HG03175 (cell line): Measurements from ENCODE around the gene RGS7.

Experiments used
- ATAC-seq: cut with Tn5 transposase; IDR thresholded peaks from one replicate; pipeline ENCODE4 v1.9.1; 2021; ENCODE audit warnings: mild to moderate bottlenecking, moderate library complexity; ENCODE audit not compliant: unreplicated experiment

The RGS7 gene

GRCh38 chr1:240866724-240867123 is 490.3 kb downstream of the RGS7 start:
- no peak for ATAC-seq

- ATAC-seq = no peak
Measured at GRCh38 chr1:240860023-240860422, 497.0 kb downstream of the RGS7 start.

- no peak for ATAC-seq
Measured at GRCh38 chr1:240854367-240854766, 502.6 kb downstream of the RGS7 start.

- no peak for ATAC-seq
Measured at GRCh38 chr1:240847325-240847724, 509.7 kb downstream of the RGS7 start.

- no peak for ATAC-seq
Measured at GRCh38 chr1:240844486-240844885, 512.5 kb downstream of the RGS7 start.

- no peak for ATAC-seq
Measured at GRCh38 chr1:240843798-240844197, 513.2 kb downstream of the RGS7 start.

- ATAC-seq = no peak
Measured at GRCh38 chr1:240836271-240836670, 520.7 kb downstream of the RGS7 start.

GRCh38 chr1:240835291-240835690 is 521.7 kb downstream of the RGS7 start:
- ATAC-seq = no peak

- ATAC-seq = no peak
Measured at GRCh38 chr1:240833075-240833474, 523.9 kb downstream of the RGS7 start.

GRCh38 chr1:240831922-240832321 is 525.1 kb downstream of the RGS7 start:
- ATAC-seq = no peak

- no peak for ATAC-seq
Measured at GRCh38 chr1:240831191-240831631, 525.8 kb downstream of the RGS7 start.

GRCh38 chr1:240829487-240829886 is 527.5 kb downstream of the RGS7 start:
- ATAC-seq = no peak

- no peak for ATAC-seq
Measured at GRCh38 chr1:240827786-240828185, 529.2 kb downstream of the RGS7 start.

GRCh38 chr1:240824238-240824637 is 532.8 kb downstream of the RGS7 start:
- no peak for ATAC-seq

- no peak for ATAC-seq
Measured at GRCh38 chr1:240823357-240823756, 533.6 kb downstream of the RGS7 start.

- ATAC-seq = no peak
Measured at GRCh38 chr1:240821925-240822324, 535.1 kb downstream of the RGS7 start.

GRCh38 chr1:240820816-240821215 is 536.2 kb downstream of the RGS7 start:
- ATAC-seq = no peak

GRCh38 chr1:240816472-240816871 is 540.5 kb downstream of the RGS7 start:
- ATAC-seq = no peak

GRCh38 chr1:240813720-240814119 is 543.3 kb downstream of the RGS7 start:
- no peak for ATAC-seq

GRCh38 chr1:240811256-240811655 is 545.7 kb downstream of the RGS7 start:
- ATAC-seq = no peak

GRCh38 chr1:240808381-240808780 is 548.6 kb downstream of the RGS7 start:
- ATAC-seq = no peak

- no peak for ATAC-seq
Measured at GRCh38 chr1:240806200-240806745, 550.7 kb downstream of the RGS7 start.

- no peak for ATAC-seq
Measured at GRCh38 chr1:240804475-240804874, 552.5 kb downstream of the RGS7 start.
